GM23248 (cell line): ENCODE data around the gene WDR70. TPM values are rescaled to one million over a fixed set of nuclear protein-coding genes. Genes with fewer than 3 reads are reported as not detected.

Experiments used
- DNase-seq: peaks from one replicate; pipeline ENCODE4 v3.0.0-alpha.2; 2015
- H2AFZ ChIP-seq: fragments of 200-600 bp; sonication (generic); 2 replicates; pipeline ENCODE4 v1.6.1; 2016; ENCODE audit warnings: antibody characterized with exemption
- H3F3A ChIP-seq: fragments of 200-600 bp; sonication (generic); 2 replicates; pipeline ENCODE4 v1.6.1; 2016; ENCODE audit warnings: mild to moderate bottlenecking, antibody characterized with exemption, mixed run types; ENCODE audit not compliant: insufficient read depth
- H3K27ac ChIP-seq: fragments of 200-600 bp; sonication (generic); 2 replicates; pipeline ENCODE4 v1.5.1; 2016; ENCODE audit warnings: mild to moderate bottlenecking
- H3K27me3 ChIP-seq: fragments of 200-600 bp; sonication (generic); replicated peaks from 2 replicates; pipeline ENCODE4 v1.6.1; 2016; ENCODE audit warnings: mild to moderate bottlenecking; ENCODE audit not compliant: insufficient read depth
- H3K36me3 ChIP-seq: fragments of 200-600 bp; sonication (generic); 2 replicates; pipeline ENCODE4 v1.6.1; 2016; ENCODE audit warnings: low read depth, mild to moderate bottlenecking
- H3K4me1 ChIP-seq: fragments of 200-600 bp; sonication (generic); 2 replicates; pipeline ENCODE4 v1.6.1; 2016; ENCODE audit warnings: mild to moderate bottlenecking; ENCODE audit not compliant: insufficient read depth
- H3K4me2 ChIP-seq: fragments of 200-600 bp; sonication (generic); one replicate; pipeline ENCODE4 v1.6.1; 2016; ENCODE audit warnings: mild to moderate bottlenecking; ENCODE audit not compliant: unreplicated experiment
- H3K4me3 ChIP-seq: fragments of 200-600 bp; sonication (generic); 2 replicates; pipeline ENCODE4 v1.5.1; 2016; ENCODE audit warnings: mild to moderate bottlenecking
- H3K79me2 ChIP-seq: fragments of 200-600 bp; sonication (generic); 2 replicates; pipeline ENCODE4 v1.6.1; 2016; ENCODE audit warnings: mild to moderate bottlenecking; ENCODE audit not compliant: insufficient read depth
- H3K9ac ChIP-seq: fragments of 200-600 bp; sonication (generic); 2 replicates; pipeline ENCODE4 v1.6.1; 2016; ENCODE audit warnings: mild to moderate bottlenecking
- H3K9me2 ChIP-seq: fragments of 200-600 bp; sonication (generic); 2 replicates; pipeline ENCODE4 v1.6.1; 2016; ENCODE audit warnings: mixed run types, mild to moderate bottlenecking, moderate library complexity; ENCODE audit not compliant: insufficient read depth
- H3K9me3 ChIP-seq: fragments of 200-600 bp; sonication (generic); one replicate; pipeline ENCODE4 v1.6.1; 2017; ENCODE audit warnings: low read depth
- H4K20me1 ChIP-seq: fragments of 200-600 bp; sonication (generic); 2 replicates; pipeline ENCODE4 v1.6.0; 2016; ENCODE audit not compliant: insufficient read depth
- EZH2 ChIP-seq: fragments of 200-600 bp; sonication (generic); IDR thresholded peaks from 2 replicates; pipeline ENCODE4 v1.6.1; 2018; ENCODE audit warnings: antibody characterized with exemption, mild to moderate bottlenecking; ENCODE audit not compliant: insufficient read depth, poor library complexity, severe bottlenecking
- EZH2phosphoT487 ChIP-seq: fragments of 200-600 bp; sonication (generic); IDR thresholded peaks from 2 replicates; pipeline ENCODE4 v1.6.1; 2018; ENCODE audit warnings: antibody characterized with exemption, moderate library complexity, mild to moderate bottlenecking, low read depth; ENCODE audit not compliant: insufficient read depth
- WGBS, 2 experiments: methylation state at CpG; one replicate each; pipeline ENCODE4 v1.1.6; 2015 to 2017; ENCODE audit warnings: low lambda C conversion rate in 2 of 2, low coverage in 1 of 2; ENCODE audit errors: missing lambda C conversion rate in 2 of 2; 5-methylcytosine and 5-hydroxymethylcytosine counted together
- in situ Hi-C: fragments of 300-500 bp; cut with MboI; formaldehyde crosslinking; loops from 2 replicates; pipeline ENCODE4 v1.15.0; 2020
- polyA plus RNA-seq: library from polyadenylated mRNA; unstranded; fragments of >200 nt; fragmentation: Nextera tagmentation; extraction: Ambion mirVana; gene quantifications from 2 replicates; pipeline ENCODE4 v1.2.1, GENCODE V29; 2016
- total RNA-seq: library from RNA; depleted of rRNA; stranded (reverse); fragments of >200 nt; shearing (Covaris generic); gene quantifications from 2 replicates; pipeline ENCODE4 v1.2.3, GENCODE V29; 2014

WDR70 gene
- total and polyA plus RNA-seq, 2 experiments from 2014 or later, result 20.8 to 24.9 TPM

GRCh38 chr5:37717613-37718431 lies 338.7 kb downstream of the WDR70 start:
- Histone ChIP-seq H3K4me3 (no peak overlapping the region), H3K9me3 (no peaks in the 10 kb centered on the region), H3K36me3 (no peaks in the 10 kb centered on the region), H3K4me2 (no peak overlapping the region), H3K27me3 (no peaks in the 10 kb centered on the region), H3K9ac (no peak overlapping the region), H4K20me1 (no peaks in the 10 kb centered on the region), H2AFZ (no peak overlapping the region), H3K27ac (no peak overlapping the region), H3K79me2 (0 out of 2 replicates have a peak, but pooled peaks cover 4% of the 10 kb centered on the region), H3F3A (peaks cover 31% of the 10 kb centered on the region), H3K9me2 (no peaks in the 10 kb centered on the region), H3K4me1 (peaks cover 54% of the 10 kb centered on the region)
- TF ChIP-seq EZH2 (no peak), EZH2phosphoT487 (no peak)
- 70 to 75% methylated on average over 8 of the region's 8 CpGs for WGBS, 2 experiments
- DNase-seq, result peak; percentile 53
- in situ Hi-C loops, result no loop called here

GRCh38 chr5:37720550-37720952 lies 341.4 kb downstream of the WDR70 start:
- no peaks in the 10 kb centered on the region for H4K20me1 ChIP-seq
- in situ Hi-C loops, result no loop called here
- H3F3A ChIP-seq, result peaks cover 55% of the 10 kb centered on the region
- TF ChIP-seq EZH2 (no peak), EZH2phosphoT487 (no peak)
- no peak overlapping the region for H3K9ac ChIP-seq
- peaks cover 67% of the 10 kb centered on the region for H3K4me1 ChIP-seq
- H3K36me3 ChIP-seq, result no peaks in the 10 kb centered on the region
- H3K9me3 ChIP-seq, result no peaks in the 10 kb centered on the region
- no peaks in the 10 kb centered on the region for H3K27me3 ChIP-seq
- 0 out of 2 replicates have a peak, but pooled peaks cover 4% of the 10 kb centered on the region for H3K79me2 ChIP-seq
- H2AFZ ChIP-seq, result no peak overlapping the region
- no peaks in the 10 kb centered on the region for H3K9me2 ChIP-seq
- no peak overlapping the region for H3K4me2 ChIP-seq
- H3K4me3 ChIP-seq, result no peak overlapping the region
- no peak for DNase-seq
- WGBS, 2 experiments, result 97 to 100% methylated on average over 2 of the region's 2 CpGs
- H3K27ac ChIP-seq, result no peak overlapping the region

- peak; percentile 24 for DNase-seq
- Histone ChIP-seq H2AFZ (no peak overlapping the region), H3K79me2 (0 out of 2 replicates have a peak, but pooled peaks cover 3% of the 10 kb centered on the region), H3F3A (peaks cover 55% of the 10 kb centered on the region), H3K9ac (no peak overlapping the region), H3K4me2 (peak overlapping the region; percentile 14), H3K27ac (peak overlapping the region; percentile 89), H3K9me3 (no peaks in the 10 kb centered on the region), H3K9me2 (no peaks in the 10 kb centered on the region), H4K20me1 (no peaks in the 10 kb centered on the region), H3K4me1 (peaks cover 69% of the 10 kb centered on the region), H3K36me3 (no peaks in the 10 kb centered on the region), H3K27me3 (no peaks in the 10 kb centered on the region), H3K4me3 (no peak overlapping the region)
- TF ChIP-seq EZH2 (no peak), EZH2phosphoT487 (no peak)
- in situ Hi-C loops, result no loop called here
- WGBS, 2 experiments, result 65 to 66% methylated on average over 5 of the region's 5 CpGs
These were observed 342.3 kb downstream of the WDR70 start for GRCh38 chr5:37721447-37721871.

- Histone ChIP-seq H3K9me3 (no peaks in the 10 kb centered on the region), H3K27ac (peak overlapping the region; percentile 89), H2AFZ (no peak overlapping the region), H3F3A (peaks cover 55% of the 10 kb centered on the region), H3K79me2 (no peaks in the 10 kb centered on the region), H4K20me1 (no peaks in the 10 kb centered on the region), H3K4me3 (peak overlapping the region; percentile 10; the same call in 1 of the 2 replicates), H3K9me2 (no peaks in the 10 kb centered on the region), H3K4me2 (peak overlapping the region; percentile 73), H3K9ac (peak overlapping the region; percentile 61), H3K36me3 (peaks cover 6% of the 10 kb centered on the region; the same call in 1 of the 2 replicates), H3K4me1 (peaks cover 62% of the 10 kb centered on the region), H3K27me3 (no peaks in the 10 kb centered on the region)
- TF ChIP-seq EZH2phosphoT487 (peak; percentile 91), EZH2 (no peak)
- in situ Hi-C loops, result no loop called here
- peak; percentile 97 for DNase-seq
- WGBS, 2 experiments, result 2 to 4% methylated on average over 6 of the region's 6 CpGs
These were observed 343.4 kb downstream of the WDR70 start for GRCh38 chr5:37722236-37723161.
